Osteoblast (primary cell): ENCODE measurements around the gene HIGD2B. TPM values are rescaled to one million over a fixed set of nuclear protein-coding genes. Genes with fewer than 3 reads are reported as not detected.
"Not testable (repeated sequence)": the region's sequence is repeated elsewhere in the genome, so short reads cannot be mapped to it uniquely, and the experiment has no call there.

Experiments used
- DNase-seq: peaks from one replicate; pipeline ENCODE4 v3.0.0; 2011; ENCODE audit warnings: low spot score, mixed read lengths; ENCODE audit not compliant: insufficient read length; ENCODE audit errors: missing footprints
- H2AFZ ChIP-seq: 2 replicates; pipeline ENCODE4 v1.6.0; 2011; ENCODE audit warnings: mild to moderate bottlenecking, low read length
- H3K27ac ChIP-seq: 2 replicates; pipeline ENCODE4 v1.5.1; 2011; ENCODE audit warnings: mild to moderate bottlenecking, low read depth, low read length, moderate library complexity
- H3K27me3 ChIP-seq: 2 replicates; pipeline ENCODE4 v1.6.0; 2012; ENCODE audit warnings: mild to moderate bottlenecking, control low read depth, inconsistent platforms, low read length, moderate library complexity; ENCODE audit not compliant: insufficient read depth
- H3K36me3 ChIP-seq: 2 replicates; pipeline ENCODE4 v1.5.1; 2011; ENCODE audit warnings: mild to moderate bottlenecking, low read length, control low read depth, moderate library complexity; ENCODE audit not compliant: insufficient read depth
- H3K4me1 ChIP-seq: 2 replicates; pipeline ENCODE4 v1.5.1; 2011; ENCODE audit warnings: mild to moderate bottlenecking, low read length, control low read depth, moderate library complexity; ENCODE audit not compliant: insufficient read depth
- H3K4me2 ChIP-seq: 2 replicates; pipeline ENCODE4 v1.6.0; 2011; ENCODE audit warnings: mild to moderate bottlenecking, low read length; ENCODE audit not compliant: insufficient read depth
- H3K4me3 ChIP-seq: fragments of 200-600 bp; sonication (generic); 3 replicates; pipeline ENCODE4 v1.5.1; 2012; ENCODE audit warnings: mild to moderate bottlenecking, low read length, inconsistent platforms; ENCODE audit not compliant: insufficient read depth
- H3K79me2 ChIP-seq: 2 replicates; pipeline ENCODE4 v1.6.0; 2012; ENCODE audit warnings: mild to moderate bottlenecking, low read length, control low read depth, inconsistent platforms; ENCODE audit not compliant: insufficient read depth
- H3K9me3 ChIP-seq: 2 replicates; pipeline ENCODE4 v1.5.1; 2011; ENCODE audit warnings: low read depth, low read length, control low read depth
- H4K20me1 ChIP-seq: 2 replicates; pipeline ENCODE4 v1.6.0; 2012; ENCODE audit warnings: mild to moderate bottlenecking, low read length, control low read depth; ENCODE audit not compliant: insufficient read depth
- CTCF ChIP-seq: IDR thresholded peaks from 2 replicates; pipeline ENCODE4 v1.5.1; 2011; ENCODE audit warnings: mild to moderate bottlenecking, low read depth, low read length, moderate library complexity; ENCODE audit errors: extremely low read depth
- total RNA-seq: library from RNA; depleted of rRNA; stranded (reverse); fragments of >200 nt; gene quantifications from 2 replicates; pipeline ENCODE4 v1.2.3, GENCODE V29; 2012

The HIGD2B gene
- total RNA-seq, 1 donor = not detected

GRCh38 chr15:72676838-72677237 is 9.1 kb downstream of the HIGD2B start:
- no peak for DNase-seq
- Histone ChIP-seq H3K4me3 (no peak overlapping the region), H3K4me2 (no peak overlapping the region), H3K79me2 (no peaks in the 10 kb centered on the region), H4K20me1 (no peaks in the 10 kb centered on the region), H3K36me3 (no peaks in the 10 kb centered on the region), H3K27ac (no peak overlapping the region), H2AFZ (no peak overlapping the region), H3K27me3 (peaks cover 44% of the 10 kb centered on the region), H3K9me3 (no peaks in the 10 kb centered on the region), H3K4me1 (no peaks in the 10 kb centered on the region)
- TF ChIP-seq CTCF = no peak

- no peak for TF ChIP-seq CTCF
- Histone ChIP-seq H2AFZ (no peak overlapping the region), H4K20me1 (no peaks in the 10 kb centered on the region), H3K4me1 (no peaks in the 10 kb centered on the region), H3K79me2 (no peaks in the 10 kb centered on the region), H3K9me3 (no peaks in the 10 kb centered on the region), H3K4me3 (no peak overlapping the region), H3K36me3 (no peaks in the 10 kb centered on the region), H3K27ac (no peak overlapping the region), H3K4me2 (no peak overlapping the region), H3K27me3 (peaks cover 13% of the 10 kb centered on the region)
- DNase-seq = peak; percentile 8
These were observed 14.5 kb downstream of the HIGD2B start for GRCh38 chr15:72671525-72671924.

- H3K9me3 ChIP-seq, H3K4me1 ChIP-seq, H4K20me1 ChIP-seq, H3K27ac ChIP-seq, H3K36me3 ChIP-seq, H3K79me2 ChIP-seq: not testable (repeated sequence)
- peak; percentile 67 for TF ChIP-seq CTCF
- H3K4me2 ChIP-seq = peak overlapping the region; percentile 88
- H3K27me3 ChIP-seq = peaks cover 13% of the 10 kb centered on the region
- peak overlapping the region; percentile 96 for H2AFZ ChIP-seq
- DNase-seq = peak; percentile 77
- peak overlapping the region; percentile 64 for H3K4me3 ChIP-seq
These were observed 15.2 kb downstream of the HIGD2B start for GRCh38 chr15:72670656-72671352.

- not testable (repeated sequence) for H3K4me1 ChIP-seq, H2AFZ ChIP-seq, H3K36me3 ChIP-seq, DNase-seq, H3K4me2 ChIP-seq, H3K79me2 ChIP-seq, H3K4me3 ChIP-seq, H3K27me3 ChIP-seq, H4K20me1 ChIP-seq, H3K9me3 ChIP-seq, H3K27ac ChIP-seq
These were observed 16.2 kb downstream of the HIGD2B start for GRCh38 chr15:72669803-72670202.

- not testable (repeated sequence) for H3K4me3 ChIP-seq, H3K27ac ChIP-seq, H3K9me3 ChIP-seq
These were observed 20.3 kb downstream of the HIGD2B start for GRCh38 chr15:72665706-72666105.

GRCh38 chr15:72663931-72664330 is 22.1 kb downstream of the HIGD2B start:
- not testable (repeated sequence) for H3K4me2 ChIP-seq, H3K9me3 ChIP-seq, DNase-seq, H3K4me3 ChIP-seq, H3K27ac ChIP-seq, H4K20me1 ChIP-seq, H3K27me3 ChIP-seq, H2AFZ ChIP-seq, H3K36me3 ChIP-seq, H3K79me2 ChIP-seq, H3K4me1 ChIP-seq

More at GRCh38 chr15:72665706-72666105, 20.3 kb downstream of the HIGD2B start:
- H3K4me1 ChIP-seq, H2AFZ ChIP-seq, H3K36me3 ChIP-seq, H4K20me1 ChIP-seq, H3K79me2 ChIP-seq, H3K27me3 ChIP-seq, H3K4me2 ChIP-seq, DNase-seq: not testable (repeated sequence)

- not testable (repeated sequence) for H3K9me3 ChIP-seq, DNase-seq, H3K79me2 ChIP-seq, H3K4me2 ChIP-seq, H3K4me3 ChIP-seq, H3K27ac ChIP-seq, H2AFZ ChIP-seq, H3K36me3 ChIP-seq, H4K20me1 ChIP-seq, H3K4me1 ChIP-seq, H3K27me3 ChIP-seq
These were observed 24.9 kb downstream of the HIGD2B start for GRCh38 chr15:72661081-72661480.
